Measurements from ENCODE around the gene AK3. TPM values are rescaled to one million over a fixed set of nuclear protein-coding genes. Genes with fewer than 3 reads are reported as not detected.

AK3 gene
- total RNA-seq, 4 donors from 2014 or later, result 67.7 to 119 (median 91.3) TPM

GRCh38 chr9:4689021-4689420 is 52.0 kb downstream of the AK3 start:
- Histone ChIP-seq H3K27me3 (no peaks in the 10 kb centered on the region), H3K4me1 (no peaks in the 10 kb centered on the region), H3K36me3 (peaks cover 0 to 51% (median 0%) of the 10 kb centered on the region in 3 donors), H3K27ac (no peak overlapping the region), H3K9me3 (no peaks in the 10 kb centered on the region), H3K4me3 (no peak overlapping the region)
- TF ChIP-seq POLR2A (IDR thresholded peaks at IDR 0.05), result no peak
- TF ChIP-seq, protein P1, sequence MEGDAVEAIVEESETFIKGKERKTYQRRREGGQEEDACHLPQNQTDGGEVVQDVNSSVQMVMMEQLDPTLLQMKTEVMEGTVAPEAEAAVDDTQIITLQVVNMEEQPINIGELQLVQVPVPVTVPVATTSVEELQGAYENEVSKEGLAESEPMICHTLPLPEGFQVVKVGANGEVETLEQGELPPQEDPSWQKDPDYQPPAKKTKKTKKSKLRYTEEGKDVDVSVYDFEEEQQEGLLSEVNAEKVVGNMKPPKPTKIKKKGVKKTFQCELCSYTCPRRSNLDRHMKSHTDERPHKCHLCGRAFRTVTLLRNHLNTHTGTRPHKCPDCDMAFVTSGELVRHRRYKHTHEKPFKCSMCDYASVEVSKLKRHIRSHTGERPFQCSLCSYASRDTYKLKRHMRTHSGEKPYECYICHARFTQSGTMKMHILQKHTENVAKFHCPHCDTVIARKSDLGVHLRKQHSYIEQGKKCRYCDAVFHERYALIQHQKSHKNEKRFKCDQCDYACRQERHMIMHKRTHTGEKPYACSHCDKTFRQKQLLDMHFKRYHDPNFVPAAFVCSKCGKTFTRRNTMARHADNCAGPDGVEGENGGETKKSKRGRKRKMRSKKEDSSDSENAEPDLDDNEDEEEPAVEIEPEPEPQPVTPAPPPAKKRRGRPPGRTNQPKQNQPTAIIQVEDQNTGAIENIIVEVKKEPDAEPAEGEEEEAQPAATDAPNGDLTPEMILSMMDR (IDR thresholded peaks at IDR 0.05), result no peak
- DNase-seq, result no peak

GRCh38 chr9:4686584-4686983 is 54.4 kb downstream of the AK3 start:
- peaks cover 0 to 1% (median 0%) of the 10 kb centered on the region in 4 donors for H3K4me1 ChIP-seq
- H3K9me3 ChIP-seq, result no peaks in the 10 kb centered on the region
- H3K4me3 ChIP-seq, result no peak overlapping the region
- no peaks in the 10 kb centered on the region for H3K27me3 ChIP-seq
- H3K36me3 ChIP-seq, result peaks cover 0 to 44% (median 0%) of the 10 kb centered on the region in 3 donors
- no peak for DNase-seq
- peak overlapping the region in 1 of 4 donors; percentile 12 for H3K27ac ChIP-seq
- TF ChIP-seq POLR2A (IDR thresholded peaks at IDR 0.05), result no peak
- TF ChIP-seq, protein P1 (IDR thresholded peaks at IDR 0.05), result no peak

DNA sequence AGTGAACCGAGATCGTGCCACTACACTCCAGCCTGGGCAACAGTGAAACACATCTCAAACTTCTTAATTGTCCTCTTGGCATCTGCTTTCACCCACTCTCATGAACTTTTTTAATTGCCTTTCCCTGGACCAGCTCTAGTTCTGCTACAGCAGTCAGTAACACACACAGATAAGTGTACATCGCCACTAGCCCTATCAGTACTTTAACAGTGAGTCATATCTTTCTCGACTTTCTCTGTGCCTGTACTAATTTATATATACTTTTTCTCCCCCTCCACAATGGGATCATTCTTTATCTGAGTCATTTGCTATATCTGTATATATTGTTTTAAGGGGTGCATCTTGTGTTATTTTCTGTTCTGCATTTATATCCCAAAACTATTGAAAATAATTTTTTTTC is 54.9 kb downstream of the AK3 start:
- Histone ChIP-seq H3K4me3 (no peak overlapping the region), H3K9me3 (no peaks in the 10 kb centered on the region), H3K27me3 (no peaks in the 10 kb centered on the region), H3K36me3 (peaks cover 0 to 39% (median 0%) of the 10 kb centered on the region in 3 donors), H3K4me1 (peaks cover 0 to 6% (median 0%) of the 10 kb centered on the region in 4 donors), H3K27ac (peak overlapping the region in 1 of 4 donors; percentile 12)
- no peak for DNase-seq
- TF ChIP-seq POLR2A (IDR thresholded peaks at IDR 0.05), result no peak
- TF ChIP-seq, protein P1 (IDR thresholded peaks at IDR 0.05), result no peak

GRCh38 chr9:4684820-4685219 is 56.2 kb downstream of the AK3 start:
- no peak for DNase-seq
- TF ChIP-seq, protein P1 (IDR thresholded peaks at IDR 0.05), result no peak
- TF ChIP-seq POLR2A (IDR thresholded peaks at IDR 0.05), result no peak
- H3K4me1 ChIP-seq, result peaks cover 0 to 11% (median 0%) of the 10 kb centered on the region in 4 donors
- H3K27me3 ChIP-seq, result no peaks in the 10 kb centered on the region
- peaks cover 0 to 26% (median 0%) of the 10 kb centered on the region in 3 donors for H3K36me3 ChIP-seq
- H3K27ac ChIP-seq, result no peak overlapping the region
- no peak overlapping the region for H3K4me3 ChIP-seq
- H3K9me3 ChIP-seq, result no peaks in the 10 kb centered on the region

- Histone ChIP-seq H3K27me3 (no peaks in the 10 kb centered on the region), H3K27ac (peak overlapping the region in 2 of 4 donors; percentile 96 to 98), H3K9me3 (no peaks in the 10 kb centered on the region), H3K4me1 (peaks cover 0 to 11% (median 0%) of the 10 kb centered on the region in 4 donors), H3K36me3 (peaks cover 0 to 8% (median 0%) of the 10 kb centered on the region in 3 donors), H3K4me3 (peak overlapping the region; percentile 57 to 89 (median 79))
- no peak for DNase-seq
- TF ChIP-seq, protein P1 (IDR thresholded peaks at IDR 0.05), result no peak
- no peak for TF ChIP-seq POLR2A (IDR thresholded peaks at IDR 0.05)
Observed at GRCh38 chr9:4680750-4681149, 60.3 kb downstream of the AK3 start.

DNA sequence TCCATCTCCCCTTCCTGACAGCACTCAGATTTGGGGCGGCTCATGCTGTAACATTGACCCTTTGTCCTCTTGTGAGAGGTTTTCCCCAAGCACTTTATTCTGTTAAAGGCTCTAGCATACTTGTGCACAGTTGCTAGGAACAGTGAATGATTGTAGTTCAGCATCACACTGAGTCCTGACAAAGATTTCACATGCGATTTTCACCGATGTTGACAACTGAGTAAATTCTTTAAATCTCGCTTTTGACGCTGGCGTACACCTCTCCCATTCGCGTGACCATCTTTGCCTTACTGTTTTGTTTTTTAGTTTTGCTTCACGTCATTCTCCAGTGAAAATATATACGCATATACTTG is 60.9 kb downstream of the AK3 start:
- peak overlapping the region; percentile 57 to 89 (median 79) for H3K4me3 ChIP-seq
- TF ChIP-seq, protein P1 (IDR thresholded peaks at IDR 0.05), result no peak
- TF ChIP-seq POLR2A (IDR thresholded peaks at IDR 0.05), result no peak
- H3K4me1 ChIP-seq, result peaks cover 0 to 11% (median 0%) of the 10 kb centered on the region in 4 donors
- DNase-seq, result no peak
- no peaks in the 10 kb centered on the region for H3K27me3 ChIP-seq
- peaks cover 0 to 2% (median 0%) of the 10 kb centered on the region in 3 donors for H3K36me3 ChIP-seq
- H3K27ac ChIP-seq, result peak overlapping the region; percentile 91 to 98 (median 97)
- no peaks in the 10 kb centered on the region for H3K9me3 ChIP-seq

Measured in Peyer's patch (tissue), 4 donors.